Urinary bladder (tissue), 4 donors: Measurements from ENCODE around the gene SMYD3. TPM values are rescaled to one million over a fixed set of nuclear protein-coding genes. Genes with fewer than 3 reads are reported as not detected.

Source experiments
- DNase-seq: peaks from one replicate; pipeline ENCODE4 v3.0.0-alpha.2; 2015; ENCODE audit errors: extremely low spot score
- H3K27ac ChIP-seq: one replicate; pipeline ENCODE4 v1.5.1; 2013; ENCODE audit warnings: low read depth, mild to moderate bottlenecking, moderate library complexity
- H3K36me3 ChIP-seq: one replicate; pipeline ENCODE4 v1.6.1; 2013; ENCODE audit warnings: mild to moderate bottlenecking, moderate library complexity; ENCODE audit not compliant: insufficient read depth
- H3K4me1 ChIP-seq: one replicate; pipeline ENCODE4 v1.6.1; 2013; ENCODE audit warnings: mild to moderate bottlenecking, moderate library complexity; ENCODE audit not compliant: insufficient read depth
- H3K4me3 ChIP-seq: one replicate; pipeline ENCODE4 v1.5.1; 2013; ENCODE audit warnings: low read depth, low read length
- WGBS: extraction: QIAGEN DNeasy Blood & Tissue Kit; methylation state at CpG from one replicate; pipeline ENCODE4 v1.1.7; 2013; 5-methylcytosine and 5-hydroxymethylcytosine counted together
- polyA plus RNA-seq: library from polyadenylated mRNA; stranded (reverse); fragments of 200-250 nt; gene quantifications from one replicate; pipeline ENCODE4 v1.2.3, GENCODE V29; 2013
- total RNA-seq: library from RNA; depleted of rRNA; stranded (reverse); fragments of >200 nt; gene quantifications from one replicate; pipeline ENCODE4 v1.2.3, GENCODE V29; 2014
- donor health status: healthy with polysubstance abuse.
- donor health status: healthy.

The SMYD3 gene
- total and polyA plus RNA-seq, 2 donors: 18.2 to 44.6 TPM

DNA sequence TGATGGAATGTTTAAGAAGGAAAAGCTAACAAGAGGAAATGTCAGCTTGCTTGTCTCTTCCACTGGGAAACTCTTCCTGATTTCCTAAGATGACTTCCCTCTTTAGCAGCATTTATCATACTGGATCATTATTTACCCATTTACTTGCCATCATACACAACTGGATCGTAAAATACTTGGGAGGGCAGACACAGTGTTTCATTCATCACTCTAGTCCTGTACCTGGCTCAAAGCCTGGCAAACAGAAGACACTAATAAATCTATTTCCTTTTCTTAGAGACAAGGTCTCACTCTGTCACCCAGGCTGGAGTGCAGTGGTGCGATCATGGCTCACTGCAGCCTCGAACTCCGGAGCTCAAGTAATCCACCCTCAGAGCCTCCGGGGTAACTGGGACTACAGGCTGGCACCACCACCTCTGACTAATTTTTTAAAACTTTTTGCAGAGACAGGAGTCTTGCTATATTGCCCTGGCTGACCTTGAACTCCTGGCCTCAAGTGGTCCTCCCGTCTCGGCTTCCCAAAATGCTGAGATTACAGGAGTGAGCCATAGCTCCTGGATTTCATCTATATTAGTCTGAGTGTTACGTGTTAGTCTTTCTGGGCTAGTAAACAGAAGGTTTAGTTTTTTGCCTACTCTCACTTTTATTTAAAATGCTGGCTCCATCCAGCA, 574.6 kb downstream of the SMYD3 start:
- Histone ChIP-seq H3K27ac (no peak overlapping the region), H3K36me3 (no peaks in the 10 kb centered on the region), H3K4me3 (no peak overlapping the region), H3K4me1 (no peaks in the 10 kb centered on the region)
- 90% methylated on average over 8 of the region's 8 CpGs for WGBS
- no peak for DNase-seq

DNA sequence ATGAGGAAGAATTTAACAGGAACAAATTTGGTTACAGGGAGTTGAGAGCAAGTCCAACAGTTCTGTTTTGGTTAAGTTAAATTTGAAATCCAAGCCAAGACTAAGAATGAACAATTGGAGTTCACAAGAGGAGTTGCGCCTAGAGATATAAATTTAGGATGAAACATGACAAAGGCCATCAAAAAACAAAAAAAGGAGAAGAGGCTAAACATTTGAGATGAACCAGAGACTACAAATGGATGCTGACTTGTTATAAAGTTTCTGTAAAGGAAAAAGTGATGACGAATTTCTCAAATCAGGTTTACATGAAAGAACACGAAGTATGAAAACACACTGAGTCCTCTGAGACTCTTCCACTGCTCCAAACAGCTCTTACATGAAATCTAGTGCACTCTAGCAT, 575.6 kb downstream of the SMYD3 start:
- H3K27ac ChIP-seq: no peak overlapping the region
- no peaks in the 10 kb centered on the region for H3K4me1 ChIP-seq
- no peak for DNase-seq
- WGBS: 89% methylated on average over 3 of the region's 3 CpGs
- H3K36me3 ChIP-seq: no peaks in the 10 kb centered on the region
- H3K4me3 ChIP-seq: no peak overlapping the region

DNA sequence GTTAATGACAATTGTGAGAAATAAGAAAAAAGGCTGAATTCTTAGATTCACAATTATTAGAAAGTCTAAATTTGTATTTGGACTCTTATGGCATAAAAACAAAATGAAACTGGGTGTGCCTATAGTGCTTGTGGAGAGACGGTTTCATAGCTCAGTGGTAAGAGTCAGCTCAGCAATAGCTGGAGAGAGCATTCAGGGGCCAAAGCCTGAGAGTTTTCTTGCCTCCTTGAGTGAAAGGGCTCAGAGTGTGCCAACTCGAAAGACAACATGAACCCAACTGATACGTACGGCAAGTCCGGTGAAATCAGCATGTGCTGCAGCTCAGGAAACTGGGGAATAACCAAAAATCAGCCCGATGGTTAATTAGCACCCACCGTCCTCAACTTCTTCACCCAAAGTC, 577.9 kb downstream of the SMYD3 start:
- no peaks in the 10 kb centered on the region for H3K4me1 ChIP-seq
- 98% methylated on average over 7 of the region's 7 CpGs for WGBS
- no peaks in the 10 kb centered on the region for H3K36me3 ChIP-seq
- no peak overlapping the region for H3K27ac ChIP-seq
- no peak for DNase-seq
- H3K4me3 ChIP-seq: no peak overlapping the region

DNA sequence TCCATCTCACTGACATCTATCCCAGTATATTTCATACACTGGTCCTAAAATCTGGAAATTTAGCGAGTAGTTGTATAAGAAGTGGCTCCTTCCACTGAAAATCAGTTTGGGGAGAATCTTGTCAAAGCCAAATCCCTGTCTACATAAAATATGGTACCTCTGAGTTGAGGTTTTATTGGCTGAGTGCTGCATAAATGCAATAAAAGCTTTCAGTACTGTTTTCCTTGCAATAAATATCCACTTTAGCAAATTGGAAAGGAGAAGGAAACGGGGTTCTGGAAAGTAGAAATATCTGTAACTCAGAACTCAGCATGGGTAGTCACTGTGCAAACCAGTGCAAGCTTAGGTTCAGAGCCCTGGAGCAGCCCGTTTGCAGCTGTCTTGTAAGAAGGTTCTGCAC, 580.2 kb downstream of the SMYD3 start:
- no peaks in the 10 kb centered on the region for H3K4me1 ChIP-seq
- no peak overlapping the region for H3K4me3 ChIP-seq
- peak; percentile 37 for DNase-seq
- WGBS: 83% methylated on average over 3 of the region's 3 CpGs
- H3K27ac ChIP-seq: no peak overlapping the region
- no peaks in the 10 kb centered on the region for H3K36me3 ChIP-seq

DNA sequence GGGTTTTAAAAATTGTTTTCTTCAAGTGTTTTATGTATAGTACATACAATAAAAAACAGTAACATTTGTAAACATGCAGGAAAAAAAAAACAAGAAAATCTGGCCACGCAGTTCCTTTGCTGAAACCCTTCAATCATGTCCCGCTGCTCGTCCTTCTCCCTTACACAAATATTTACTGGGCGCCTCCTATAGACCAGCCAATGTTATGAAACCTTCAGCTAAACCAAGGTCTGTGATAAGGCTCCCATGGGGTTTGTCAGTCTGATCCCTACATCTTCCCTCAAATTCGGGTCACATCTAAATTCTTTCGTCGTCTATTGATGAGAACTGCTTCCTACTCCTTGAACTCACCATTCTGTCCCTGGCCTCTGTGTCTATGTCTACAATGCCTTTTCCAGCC, 583.9 kb downstream of the SMYD3 start:
- WGBS: 92% methylated on average over 7 of the region's 7 CpGs
- no peak overlapping the region for H3K27ac ChIP-seq
- H3K36me3 ChIP-seq: no peaks in the 10 kb centered on the region
- no peak overlapping the region for H3K4me3 ChIP-seq
- no peaks in the 10 kb centered on the region for H3K4me1 ChIP-seq
- DNase-seq: no peak

DNA sequence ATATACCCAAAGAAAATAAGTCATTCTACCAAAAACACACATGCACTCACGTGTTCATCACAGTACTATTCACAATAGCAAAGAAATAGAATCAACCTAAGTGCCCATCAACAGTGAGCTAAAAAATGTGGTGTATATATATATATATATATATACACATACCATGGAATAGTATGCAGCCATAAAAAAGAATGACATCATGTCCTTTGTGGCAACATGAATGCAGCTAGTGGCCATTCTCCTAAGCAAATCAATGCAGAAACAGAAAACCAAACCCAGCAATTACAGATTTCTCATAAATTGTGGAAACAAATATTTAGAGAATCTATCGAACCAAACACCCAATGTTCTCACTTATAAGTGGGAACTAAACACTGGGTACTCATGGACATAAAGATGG, 585.7 kb downstream of the SMYD3 start:
- Histone ChIP-seq H3K4me3 (no peak overlapping the region), H3K36me3 (no peaks in the 10 kb centered on the region), H3K4me1 (no peaks in the 10 kb centered on the region), H3K27ac (no peak overlapping the region)
- DNase-seq: no peak
- 100% methylated on average over 2 of the region's 2 CpGs for WGBS

DNA sequence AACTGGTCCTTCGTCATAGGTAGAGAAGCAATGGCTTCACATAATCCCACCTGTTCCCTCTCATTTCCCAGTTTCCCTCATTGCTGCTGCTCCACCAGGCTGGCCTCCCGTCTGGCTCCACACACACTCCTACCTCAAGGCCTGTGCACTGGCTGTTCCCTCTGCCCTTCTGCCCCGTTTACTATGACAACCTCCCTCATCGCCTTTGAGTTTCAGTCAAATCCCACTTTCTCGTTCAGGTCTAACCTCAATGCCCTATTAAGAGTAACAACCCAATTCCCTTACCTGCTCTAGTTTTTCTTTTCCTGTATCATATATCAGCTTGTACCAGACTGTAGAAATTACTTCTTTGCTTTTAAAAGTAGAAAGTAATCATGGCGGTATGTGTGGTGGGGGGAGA, 589.7 kb downstream of the SMYD3 start:
- no peaks in the 10 kb centered on the region for H3K36me3 ChIP-seq
- WGBS: 85% methylated on average over 6 of the region's 6 CpGs

DNA sequence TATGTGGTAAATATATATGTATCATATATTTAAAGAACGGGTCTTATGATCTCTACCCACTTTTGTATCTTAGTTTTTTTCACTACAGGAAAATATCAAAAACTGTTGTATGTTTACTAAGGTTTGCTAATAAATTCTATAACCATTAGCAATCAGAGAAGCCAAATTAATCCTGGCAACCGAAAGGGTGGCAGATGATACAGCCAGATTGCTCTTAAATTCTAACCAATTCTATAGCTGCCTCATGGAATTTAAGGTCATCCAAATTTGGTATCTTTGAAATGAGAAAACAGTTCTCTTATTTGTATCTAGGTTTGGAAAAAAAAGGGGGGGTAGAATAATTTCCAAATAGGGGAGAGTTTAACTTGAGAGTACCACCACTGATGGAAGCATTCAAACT, 591.2 kb downstream of the SMYD3 start:
- no peak overlapping the region for H3K27ac ChIP-seq
- WGBS: 93% methylated on average over 2 of the region's 2 CpGs
- DNase-seq: no peak

More for the DNA sequence above, 589.7 kb downstream of the SMYD3 start:
- no peak overlapping the region for H3K4me3 ChIP-seq
- DNase-seq: no peak
- no peak overlapping the region for H3K27ac ChIP-seq
- no peaks in the 10 kb centered on the region for H3K4me1 ChIP-seq

DNA sequence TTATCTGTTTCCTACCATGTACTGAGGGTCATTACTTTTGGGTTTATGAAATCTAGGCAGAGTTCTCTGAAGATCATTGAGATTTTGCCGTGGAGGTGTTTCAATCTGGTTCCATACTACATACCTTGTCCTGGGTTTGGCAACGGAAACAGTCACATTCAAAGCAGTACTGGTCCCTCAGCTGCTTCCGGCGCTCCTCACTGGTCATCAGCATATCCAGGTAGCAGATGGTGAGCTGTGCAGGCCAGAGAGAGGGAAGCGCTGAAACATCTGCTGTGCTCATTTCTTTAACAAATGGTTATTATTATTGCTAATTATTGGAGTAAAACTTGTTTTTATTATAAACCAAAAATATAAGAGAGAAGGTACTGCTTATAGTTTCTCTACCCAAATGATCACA, 591.7 kb downstream of the SMYD3 start:
- Histone ChIP-seq H3K27ac (no peak overlapping the region), H3K36me3 (no peaks in the 10 kb centered on the region), H3K4me3 (no peak overlapping the region), H3K4me1 (no peaks in the 10 kb centered on the region)
- WGBS: 94% methylated on average over 5 of the region's 5 CpGs
- no peak for DNase-seq

More for the DNA sequence above, 591.2 kb downstream of the SMYD3 start:
- Histone ChIP-seq H3K4me1 (no peaks in the 10 kb centered on the region), H3K36me3 (no peaks in the 10 kb centered on the region), H3K4me3 (no peak overlapping the region)

DNA sequence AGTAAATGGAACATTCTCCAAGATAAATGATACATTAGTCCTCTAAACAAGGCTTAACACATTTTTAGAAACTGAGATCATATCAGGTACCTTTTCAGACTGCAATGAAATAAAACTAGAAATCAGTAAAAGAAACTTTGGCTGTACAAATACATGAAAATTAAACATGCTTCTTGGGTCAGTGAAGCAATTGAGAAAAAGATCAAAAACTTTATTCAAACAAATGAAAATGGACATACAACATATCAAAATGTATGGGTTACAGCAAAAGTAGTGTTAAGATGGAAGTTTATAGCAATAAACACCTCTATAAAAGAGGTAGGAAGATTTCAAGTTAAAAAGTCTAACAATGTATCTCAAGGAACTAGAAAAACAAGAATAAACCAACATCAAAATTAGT, 598.5 kb downstream of the SMYD3 start:
- no peaks in the 10 kb centered on the region for H3K36me3 ChIP-seq
- no peak overlapping the region for H3K4me3 ChIP-seq
- H3K27ac ChIP-seq: no peak overlapping the region
- no peak for DNase-seq
- H3K4me1 ChIP-seq: no peaks in the 10 kb centered on the region

DNA sequence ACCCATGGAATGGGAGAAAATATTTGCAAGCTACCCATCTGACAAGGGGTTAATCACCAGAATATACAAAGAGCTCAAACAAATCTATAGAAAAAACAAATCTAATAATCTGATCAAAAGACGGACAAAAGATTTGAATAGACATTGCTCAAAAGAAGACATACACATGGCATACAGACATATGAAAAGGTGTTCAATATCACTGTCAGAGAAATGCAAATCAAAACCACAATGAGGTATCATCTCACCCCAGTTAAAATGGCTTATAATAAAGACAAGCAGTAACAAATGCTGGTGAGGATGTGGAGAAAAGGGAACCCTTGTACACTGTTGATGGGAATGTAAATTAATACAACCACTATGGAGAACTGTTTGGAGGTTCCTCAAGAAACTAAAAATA, 600.9 kb downstream of the SMYD3 start:
- no peak overlapping the region for H3K27ac ChIP-seq
- WGBS: 88% methylated on average over 1 of the region's 1 CpG
- no peak overlapping the region for H3K4me3 ChIP-seq
- no peaks in the 10 kb centered on the region for H3K4me1 ChIP-seq
- DNase-seq: no peak
- H3K36me3 ChIP-seq: no peaks in the 10 kb centered on the region

DNA sequence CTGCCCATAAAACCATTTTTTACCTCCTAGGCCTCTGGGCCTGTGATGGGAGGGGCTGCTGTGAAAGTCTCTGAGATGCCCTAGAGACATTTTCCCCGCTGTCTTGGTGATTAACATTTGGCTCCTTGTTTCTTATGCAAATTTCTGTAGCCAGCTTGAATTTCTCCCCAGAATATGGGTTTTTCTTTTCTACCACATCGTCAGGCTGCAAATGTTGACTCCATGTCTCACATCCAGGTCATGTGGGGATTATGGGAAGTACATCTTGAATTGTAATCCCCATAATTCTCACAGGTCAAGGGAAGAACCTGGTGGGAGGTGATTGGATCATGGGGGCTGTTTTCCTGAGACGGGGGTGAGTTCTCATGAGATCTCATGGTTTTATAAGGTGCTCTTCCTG, 603.2 kb downstream of the SMYD3 start:
- H3K36me3 ChIP-seq: no peaks in the 10 kb centered on the region
- H3K4me3 ChIP-seq: no peak overlapping the region
- no peak for DNase-seq
- H3K27ac ChIP-seq: no peak overlapping the region
- WGBS: 97% methylated on average over 3 of the region's 3 CpGs
- no peaks in the 10 kb centered on the region for H3K4me1 ChIP-seq

DNA sequence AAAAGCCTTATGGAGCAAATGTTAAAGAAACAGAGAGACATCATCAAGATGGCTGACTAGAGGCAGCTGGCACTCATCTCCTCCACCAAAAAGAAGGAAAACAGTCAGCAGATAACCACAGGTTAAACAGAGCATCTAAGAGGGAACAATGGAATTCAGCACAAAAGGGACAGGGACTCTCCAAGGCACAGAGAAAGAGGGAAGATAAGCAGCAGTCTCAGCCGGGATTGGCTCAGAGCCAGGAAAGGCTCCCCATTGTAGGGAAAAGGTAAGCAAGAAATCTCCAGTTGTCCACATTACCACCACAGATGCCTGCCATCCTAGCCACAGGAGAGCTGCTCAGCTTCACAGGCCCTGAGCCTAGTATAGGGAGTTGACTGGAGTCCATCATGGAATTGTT, 605.5 kb downstream of the SMYD3 start:
- DNase-seq: no peak
- H3K4me3 ChIP-seq: no peak overlapping the region
- WGBS: 33% methylated on average over 1 of the region's 1 CpG
- H3K4me1 ChIP-seq: no peaks in the 10 kb centered on the region
- H3K27ac ChIP-seq: no peak overlapping the region
- no peaks in the 10 kb centered on the region for H3K36me3 ChIP-seq

DNA sequence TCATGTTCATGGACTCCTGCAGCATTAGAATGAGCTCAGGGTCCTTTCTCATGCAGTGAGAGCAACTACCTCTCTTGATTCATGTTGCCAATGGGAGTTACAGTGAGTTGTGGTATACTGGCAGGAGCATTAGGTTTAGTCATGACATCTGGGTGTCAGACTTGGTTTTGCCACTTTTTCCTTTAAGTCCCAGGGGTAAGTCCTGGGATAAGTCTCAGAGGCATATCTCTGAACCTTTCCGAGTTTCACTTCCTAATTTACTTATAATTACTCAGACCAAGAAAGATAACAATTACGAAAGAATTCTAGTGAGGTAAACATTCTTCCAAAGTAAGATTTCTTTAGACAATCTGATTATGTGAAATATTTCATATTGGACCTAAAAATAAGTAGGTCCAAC, 606.0 kb downstream of the SMYD3 start:
- WGBS: 87% methylated on average over 2 of the region's 2 CpGs
- H3K4me3 ChIP-seq: no peak overlapping the region
- H3K4me1 ChIP-seq: no peaks in the 10 kb centered on the region
- H3K27ac ChIP-seq: no peak overlapping the region
- no peaks in the 10 kb centered on the region for H3K36me3 ChIP-seq
- DNase-seq: no peak

DNA sequence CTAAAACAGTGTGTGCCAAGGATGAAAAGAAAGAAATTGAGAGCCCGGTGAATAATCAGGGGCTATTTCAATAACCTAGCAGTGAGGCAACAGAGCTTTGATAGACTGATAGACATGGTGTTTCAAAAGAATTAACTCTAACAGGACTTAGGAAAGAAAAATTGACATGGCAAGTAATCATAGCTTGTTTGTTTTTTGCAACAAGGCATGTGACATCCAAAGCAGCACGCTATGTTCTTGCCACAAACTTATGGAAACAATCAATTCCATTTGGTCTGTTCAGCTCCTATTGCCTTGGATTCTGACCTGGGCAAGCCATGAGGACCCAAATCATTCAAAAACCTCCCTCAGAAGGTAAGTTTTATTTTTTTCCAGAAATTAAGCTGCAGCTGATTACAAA, 608.5 kb downstream of the SMYD3 start:
- no peak overlapping the region for H3K27ac ChIP-seq
- H3K4me3 ChIP-seq: no peak overlapping the region
- H3K4me1 ChIP-seq: no peaks in the 10 kb centered on the region
- 99% methylated on average over 2 of the region's 2 CpGs for WGBS
- no peak for DNase-seq
- H3K36me3 ChIP-seq: no peaks in the 10 kb centered on the region
